Tibial artery (tissue), 4 donors: ENCODE data around the gene ARMC10.

Source experiments
- DNase-seq, 2 donors: peaks; one replicate each; pipeline ENCODE4 v3.0.0-alpha.2; 2019
- H3K27ac ChIP-seq, 2 donors: fragments of 200-600 bp; sonication (generic) in 1 of 2; 1 replicate in 1 of 2; 2 replicates in 1 of 2; pipeline ENCODE4 v1.5.1; 2018 to 2019; ENCODE audit warnings: mild to moderate bottlenecking in 1 of 2
- H3K27me3 ChIP-seq, 2 donors: fragments of 200-600 bp; sonication (generic) in 1 of 2; one replicate each; pipeline versions ENCODE4 v1.5.1 to v1.6.0; 2016 to 2019
- H3K36me3 ChIP-seq, 3 donors: fragments of 200-600 bp; sonication (generic) in 2 of 3; one replicate each; pipeline ENCODE4 v1.5.1; 2016 to 2019; ENCODE audit warnings: mild to moderate bottlenecking in 2 of 3
- H3K4me1 ChIP-seq, 4 donors: fragments of 200-600 bp; sonication (generic) in 2 of 4; 1 replicate in 3 of 4; 2 replicates in 1 of 4; pipeline ENCODE4 v1.5.1; 2016 to 2019
- H3K4me3 ChIP-seq, 2 donors: fragments of 200-600 bp; sonication (generic) in 1 of 2; 1 replicate in 1 of 2; 2 replicates in 1 of 2; pipeline ENCODE4 v1.5.1; 2018 to 2019; ENCODE audit warnings: mild to moderate bottlenecking in 2 of 2
- H3K9me3 ChIP-seq, 3 donors: fragments of 200-600 bp; sonication (generic) in 1 of 3; one replicate each; pipeline ENCODE4 v1.5.1; 2016 to 2019
- CTCF ChIP-seq, 2 experiments: fragments of 200-600 bp in 1 of 2; fragments of 450-650 bp in 1 of 2; IDR thresholded peaks; one replicate each; pipeline ENCODE4 v1.5.1; 2017 to 2019; ENCODE audit warnings: antibody characterized with exemption in 2 of 2, mild to moderate bottlenecking in 1 of 2, moderate library complexity in 1 of 2
- intact Hi-C: fragments of 100-400 bp; cut with DNase I; formaldehyde crosslinking; loops from one replicate; pipeline ENCODE4 v1.15.0; 2023; ENCODE audit warnings: low total_unique reads

Gene ARMC10

GRCh38 chr7:103065667-103066066 is 9.3 kb upstream of the ARMC10 start:
- Histone ChIP-seq H3K9me3 (no peaks in the 10 kb centered on the region), H3K27ac (no peak overlapping the region), H3K36me3 (no peaks in the 10 kb centered on the region), H3K4me3 (no peak overlapping the region), H3K4me1 (no peaks in the 10 kb centered on the region), H3K27me3 (no peaks in the 10 kb centered on the region)
- TF ChIP-seq CTCF (IDR thresholded peaks at IDR 0.05) = peak in 1 of 2 experiments; percentile 26
- peak in 1 of 2 donors; percentile 22 for DNase-seq
- intact Hi-C loops = no loop called here

- H3K4me3 ChIP-seq = no peak overlapping the region
- TF ChIP-seq CTCF (IDR thresholded peaks at IDR 0.05) = no peak
- H3K4me1 ChIP-seq = peaks cover 0 to 2% (median under 1%) of the 10 kb centered on the region in 4 donors
- no peaks in the 10 kb centered on the region for H3K9me3 ChIP-seq
- H3K36me3 ChIP-seq = no peaks in the 10 kb centered on the region
- H3K27me3 ChIP-seq = no peaks in the 10 kb centered on the region
- DNase-seq = no peak
- H3K27ac ChIP-seq = no peak overlapping the region
- intact Hi-C loops = no loop called here
Measured at GRCh38 chr7:103068414-103069403, 6.2 kb upstream of the ARMC10 start.

- Histone ChIP-seq H3K36me3 (no peaks in the 10 kb centered on the region), H3K9me3 (no peaks in the 10 kb centered on the region), H3K27ac (no peak overlapping the region), H3K4me1 (peaks cover 0 to 10% (median 5%) of the 10 kb centered on the region in 4 donors), H3K27me3 (no peaks in the 10 kb centered on the region), H3K4me3 (no peak overlapping the region)
- DNase-seq = no peak
- intact Hi-C loops = loop anchor here (10.0 kb wide), 1 partner anchor 74 kb away; the partner anchor contains the start of gene NAPEPLD
- TF ChIP-seq CTCF (IDR thresholded peaks at IDR 0.05) = no peak
Measured at GRCh38 chr7:103071000-103071399, 3.9 kb upstream of the ARMC10 start.

GRCh38 chr7:103073989-103074518 is 886 bp upstream of the ARMC10 start:
- H3K36me3 ChIP-seq = peaks cover 0 to 4% (median 0%) of the 10 kb centered on the region in 3 donors
- no peaks in the 10 kb centered on the region for H3K9me3 ChIP-seq
- H3K4me1 ChIP-seq = peaks cover 0 to 24% (median 15%) of the 10 kb centered on the region in 4 donors
- H3K27me3 ChIP-seq = no peaks in the 10 kb centered on the region
- peak in 1 of 2 donors; percentile 20 for DNase-seq
- peak overlapping the region; percentile 89 to 91 for H3K27ac ChIP-seq
- intact Hi-C loops = loop anchor here (10.0 kb wide), 1 partner anchor 71 kb away; the partner anchor contains the start of gene NAPEPLD
- no peak for TF ChIP-seq CTCF (IDR thresholded peaks at IDR 0.05)
- peak overlapping the region; percentile 64 to 70 for H3K4me3 ChIP-seq

GRCh38 chr7:103075337-103075918 is 488 bp downstream of the ARMC10 start:
- peaks cover 0 to 4% (median 0%) of the 10 kb centered on the region in 3 donors for H3K36me3 ChIP-seq
- TF ChIP-seq CTCF (IDR thresholded peaks at IDR 0.05) = no peak
- peak overlapping the region; percentile 89 to 91 for H3K27ac ChIP-seq
- no peaks in the 10 kb centered on the region for H3K9me3 ChIP-seq
- peak; percentile 53 to 76 for DNase-seq
- H3K27me3 ChIP-seq = no peaks in the 10 kb centered on the region
- intact Hi-C loops = loop anchor here (5.0 to 10.0 kb wide), 2 partner anchors 69 to 267 kb away; partner anchors contain the start of genes DNAJC2 and NAPEPLD
- H3K4me3 ChIP-seq = peak overlapping the region; percentile 64 to 70
- H3K4me1 ChIP-seq = peaks cover 0 to 24% (median 15%) of the 10 kb centered on the region in 4 donors
